Measurements from ENCODE around the gene MAST3. TPM values are rescaled to one million over a fixed set of nuclear protein-coding genes. Genes with fewer than 3 reads are reported as not detected.

The MAST3 gene
- total RNA-seq, 1 experiment from 2014 or later = 11.5 TPM

- no peak for TF ChIP-seq ZNF512 (CRISPR knock-in tag; IDR thresholded peaks at IDR 0.05; ENCODE audit: borderline replicate concordance)
Measured at GRCh38 chr19:18123819-18124218, 26.2 kb downstream of the MAST3 start (continued).

GRCh38 chr19:18126097-18126496 lies 28.5 kb downstream of the MAST3 start:
- ChIA-PET CTCF (interaction anchor here (0.7 kb wide), 1 partner anchor 13 kb away, joined by 3 read pairs; no protein-coding TSS in a partner anchor), POLR2A (interaction anchor here (0.7 kb wide), 2 partner anchors 16 to 59 kb away, joined by 3 read pairs; no protein-coding TSS in a partner anchor)
- Mint-ChIP-seq H3K4me3 (no peak overlapping the region), H3K27me3 (ENCODE audit: low read depth) (no peaks in the 10 kb centered on the region), H3K27ac (no peak overlapping the region), H3K36me3 (peaks cover 19% of the 10 kb centered on the region), H3K9me3 (no peaks in the 10 kb centered on the region), H3K4me1 (no peaks in the 10 kb centered on the region)
- ATAC-seq (no peak), DNase-seq (ENCODE audit: low spot score) (no peak)
- TF ChIP-seq PREB (CRISPR knock-in tag; IDR thresholded peaks at IDR 0.05; ENCODE audit: borderline replicate concordance) (no peak), ZNF416 (CRISPR knock-in tag; IDR thresholded peaks at IDR 0.05) (no peak), ZNF317 (CRISPR knock-in tag; IDR thresholded peaks at IDR 0.05; ENCODE audit: borderline replicate concordance, low read depth) (no peak), TP53 (CRISPR knock-in tag; IDR thresholded peaks at IDR 0.05) (no peak), ZBTB21 (CRISPR knock-in tag; IDR thresholded peaks at IDR 0.05; ENCODE audit: borderline replicate concordance) (no peak), HMGA2 (CRISPR knock-in tag; IDR thresholded peaks at IDR 0.05) (no peak), EMX1 (CRISPR knock-in tag; IDR thresholded peaks at IDR 0.05) (no peak), E2F5 (CRISPR knock-in tag; IDR thresholded peaks at IDR 0.05) (no peak)

- ChIA-PET POLR2A (no interaction called here), CTCF (interaction anchor here (0.9 to 1.7 kb wide), 3 partner anchors 21 to 96 kb away, joined by 3 read pairs; no protein-coding TSS in a partner anchor)
Measured at GRCh38 chr19:18128044-18128443, 30.5 kb downstream of the MAST3 start.

More at GRCh38 chr19:18128044-18128443, 30.5 kb downstream of the MAST3 start:
- no peak for ATAC-seq
- H3K9me3 Mint-ChIP-seq = no peaks in the 10 kb centered on the region
- H3K27ac Mint-ChIP-seq = no peak overlapping the region
- no peak for DNase-seq (ENCODE audit: low spot score)
- H3K36me3 Mint-ChIP-seq = peaks cover 26% of the 10 kb centered on the region
- H3K4me3 Mint-ChIP-seq = no peak overlapping the region
- TF ChIP-seq JUN (CRISPR knock-in tag; IDR thresholded peaks at IDR 0.05) = no peak
- TF ChIP-seq AFF4 (CRISPR knock-in tag; IDR thresholded peaks at IDR 0.05; ENCODE audit: borderline replicate concordance) = no peak
- TF ChIP-seq ZNF219 (CRISPR knock-in tag; IDR thresholded peaks at IDR 0.05; ENCODE audit: borderline replicate concordance) = no peak
- TF ChIP-seq TEAD4 (CRISPR knock-in tag; IDR thresholded peaks at IDR 0.05) = no peak
- no peak for TF ChIP-seq GABPB1 (CRISPR knock-in tag; IDR thresholded peaks at IDR 0.05)
- TF ChIP-seq ATF3 (CRISPR knock-in tag; conservative IDR thresholded peaks at IDR 0.05) = no peak
- no peak for TF ChIP-seq ETV6 (CRISPR knock-in tag; IDR thresholded peaks at IDR 0.05)
- TF ChIP-seq MYBL2 (CRISPR knock-in tag; IDR thresholded peaks at IDR 0.05) = no peak
- no peak for TF ChIP-seq ZBTB43 (CRISPR knock-in tag; IDR thresholded peaks at IDR 0.05)
- TF ChIP-seq OVOL2 (CRISPR knock-in tag; IDR thresholded peaks at IDR 0.05; ENCODE audit: borderline replicate concordance) = no peak
- no peak for TF ChIP-seq ZBTB21 (CRISPR knock-in tag; IDR thresholded peaks at IDR 0.05; ENCODE audit: borderline replicate concordance)
- TF ChIP-seq GRHL2 (CRISPR knock-in tag; IDR thresholded peaks at IDR 0.05; ENCODE audit: insufficient replicate concordance, severe bottlenecking) = no peak
- TF ChIP-seq HMGA2 (CRISPR knock-in tag; IDR thresholded peaks at IDR 0.05) = no peak
- H3K27me3 Mint-ChIP-seq (ENCODE audit: low read depth) = no peaks in the 10 kb centered on the region
- no peaks in the 10 kb centered on the region for H3K4me1 Mint-ChIP-seq

Measured in WTC11 (cell line).